ENCODE data around the gene C1orf116. TPM values are rescaled to one million over a fixed set of nuclear protein-coding genes. Genes with fewer than 3 reads are reported as not detected.

The C1orf116 gene
- polyA plus RNA-seq, 1 donor from 2014 or later, result not detected

DNA sequence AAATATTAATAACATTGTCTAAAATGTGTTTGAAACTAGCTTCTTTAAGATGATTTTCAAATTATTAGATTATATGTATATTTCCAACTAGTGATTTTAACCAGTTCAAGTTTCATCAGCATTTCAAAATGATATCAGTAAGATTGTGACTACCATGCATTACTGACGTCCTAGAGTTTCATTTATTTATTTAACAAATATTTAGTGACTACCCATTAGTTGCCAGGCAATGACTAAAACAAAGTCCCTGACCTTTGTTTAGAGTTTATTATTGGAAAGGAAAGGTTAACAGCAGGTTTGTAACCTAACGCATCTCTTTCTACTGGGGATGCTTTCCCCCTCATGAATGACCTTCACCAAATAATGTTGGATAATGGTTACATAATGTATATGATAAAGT, 48.5 kb upstream of the C1orf116 start:
- Histone ChIP-seq H3K4me2 (ENCODE audit: low read length) (no peak overlapping the region), H3F3A (ENCODE audit: insufficient read depth, low read length, poor library complexity, severe bottlenecking) (no peaks in the 10 kb centered on the region), H3K9me3 (ENCODE audit: low read length) (no peaks in the 10 kb centered on the region), H3K36me3 (ENCODE audit: insufficient read depth, low read length) (no peaks in the 10 kb centered on the region), H3K4me3 (ENCODE audit: low read length) (no peak overlapping the region), H3K79me2 (replicated peaks; ENCODE audit: insufficient read depth, low read length) (no peaks in the 10 kb centered on the region), H4K20me1 (ENCODE audit: insufficient read depth) (no peaks in the 10 kb centered on the region), H3K9ac (ENCODE audit: low read length) (no peak overlapping the region), H3K27me3 (ENCODE audit: insufficient read depth, low read depth, low read length) (no peaks in the 10 kb centered on the region), H2AFZ (ENCODE audit: low read depth, low read length) (no peak overlapping the region), H3K9me2 (ENCODE audit: insufficient read depth, low read length) (no peaks in the 10 kb centered on the region), H3K27ac (ENCODE audit: low read length) (no peak overlapping the region)
- TF ChIP-seq TAF1 (IDR thresholded peaks at IDR 0.05; ENCODE audit: low read depth), result no peak
- TF ChIP-seq SMC3 (conservative IDR thresholded peaks at IDR 0.05; ENCODE audit: poor library complexity), result no peak
- TF ChIP-seq, protein P1, sequence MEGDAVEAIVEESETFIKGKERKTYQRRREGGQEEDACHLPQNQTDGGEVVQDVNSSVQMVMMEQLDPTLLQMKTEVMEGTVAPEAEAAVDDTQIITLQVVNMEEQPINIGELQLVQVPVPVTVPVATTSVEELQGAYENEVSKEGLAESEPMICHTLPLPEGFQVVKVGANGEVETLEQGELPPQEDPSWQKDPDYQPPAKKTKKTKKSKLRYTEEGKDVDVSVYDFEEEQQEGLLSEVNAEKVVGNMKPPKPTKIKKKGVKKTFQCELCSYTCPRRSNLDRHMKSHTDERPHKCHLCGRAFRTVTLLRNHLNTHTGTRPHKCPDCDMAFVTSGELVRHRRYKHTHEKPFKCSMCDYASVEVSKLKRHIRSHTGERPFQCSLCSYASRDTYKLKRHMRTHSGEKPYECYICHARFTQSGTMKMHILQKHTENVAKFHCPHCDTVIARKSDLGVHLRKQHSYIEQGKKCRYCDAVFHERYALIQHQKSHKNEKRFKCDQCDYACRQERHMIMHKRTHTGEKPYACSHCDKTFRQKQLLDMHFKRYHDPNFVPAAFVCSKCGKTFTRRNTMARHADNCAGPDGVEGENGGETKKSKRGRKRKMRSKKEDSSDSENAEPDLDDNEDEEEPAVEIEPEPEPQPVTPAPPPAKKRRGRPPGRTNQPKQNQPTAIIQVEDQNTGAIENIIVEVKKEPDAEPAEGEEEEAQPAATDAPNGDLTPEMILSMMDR (IDR thresholded peaks at IDR 0.05; ENCODE audit: poor library complexity, severe bottlenecking), result no peak
- TF ChIP-seq POLR2AphosphoS5 (IDR thresholded peaks at IDR 0.05), result no peak
- TF ChIP-seq EZH2 (IDR thresholded peaks at IDR 0.05; ENCODE audit: borderline replicate concordance, insufficient read depth, low read length, poor library complexity, severe bottlenecking), result no peak
- no peak for TF ChIP-seq MXI1 (conservative IDR thresholded peaks at IDR 0.05; ENCODE audit: poor library complexity, severe bottlenecking)
- no peak for TF ChIP-seq EP300 (conservative IDR thresholded peaks at IDR 0.05; ENCODE audit: poor library complexity, severe bottlenecking)
- no peak for TF ChIP-seq RAD21 (conservative IDR thresholded peaks at IDR 0.05)
- TF ChIP-seq, protein P2, sequence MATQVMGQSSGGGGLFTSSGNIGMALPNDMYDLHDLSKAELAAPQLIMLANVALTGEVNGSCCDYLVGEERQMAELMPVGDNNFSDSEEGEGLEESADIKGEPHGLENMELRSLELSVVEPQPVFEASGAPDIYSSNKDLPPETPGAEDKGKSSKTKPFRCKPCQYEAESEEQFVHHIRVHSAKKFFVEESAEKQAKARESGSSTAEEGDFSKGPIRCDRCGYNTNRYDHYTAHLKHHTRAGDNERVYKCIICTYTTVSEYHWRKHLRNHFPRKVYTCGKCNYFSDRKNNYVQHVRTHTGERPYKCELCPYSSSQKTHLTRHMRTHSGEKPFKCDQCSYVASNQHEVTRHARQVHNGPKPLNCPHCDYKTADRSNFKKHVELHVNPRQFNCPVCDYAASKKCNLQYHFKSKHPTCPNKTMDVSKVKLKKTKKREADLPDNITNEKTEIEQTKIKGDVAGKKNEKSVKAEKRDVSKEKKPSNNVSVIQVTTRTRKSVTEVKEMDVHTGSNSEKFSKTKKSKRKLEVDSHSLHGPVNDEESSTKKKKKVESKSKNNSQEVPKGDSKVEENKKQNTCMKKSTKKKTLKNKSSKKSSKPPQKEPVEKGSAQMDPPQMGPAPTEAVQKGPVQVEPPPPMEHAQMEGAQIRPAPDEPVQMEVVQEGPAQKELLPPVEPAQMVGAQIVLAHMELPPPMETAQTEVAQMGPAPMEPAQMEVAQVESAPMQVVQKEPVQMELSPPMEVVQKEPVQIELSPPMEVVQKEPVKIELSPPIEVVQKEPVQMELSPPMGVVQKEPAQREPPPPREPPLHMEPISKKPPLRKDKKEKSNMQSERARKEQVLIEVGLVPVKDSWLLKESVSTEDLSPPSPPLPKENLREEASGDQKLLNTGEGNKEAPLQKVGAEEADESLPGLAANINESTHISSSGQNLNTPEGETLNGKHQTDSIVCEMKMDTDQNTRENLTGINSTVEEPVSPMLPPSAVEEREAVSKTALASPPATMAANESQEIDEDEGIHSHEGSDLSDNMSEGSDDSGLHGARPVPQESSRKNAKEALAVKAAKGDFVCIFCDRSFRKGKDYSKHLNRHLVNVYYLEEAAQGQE (IDR thresholded peaks at IDR 0.05; ENCODE audit: borderline replicate concordance), result no peak

DNA sequence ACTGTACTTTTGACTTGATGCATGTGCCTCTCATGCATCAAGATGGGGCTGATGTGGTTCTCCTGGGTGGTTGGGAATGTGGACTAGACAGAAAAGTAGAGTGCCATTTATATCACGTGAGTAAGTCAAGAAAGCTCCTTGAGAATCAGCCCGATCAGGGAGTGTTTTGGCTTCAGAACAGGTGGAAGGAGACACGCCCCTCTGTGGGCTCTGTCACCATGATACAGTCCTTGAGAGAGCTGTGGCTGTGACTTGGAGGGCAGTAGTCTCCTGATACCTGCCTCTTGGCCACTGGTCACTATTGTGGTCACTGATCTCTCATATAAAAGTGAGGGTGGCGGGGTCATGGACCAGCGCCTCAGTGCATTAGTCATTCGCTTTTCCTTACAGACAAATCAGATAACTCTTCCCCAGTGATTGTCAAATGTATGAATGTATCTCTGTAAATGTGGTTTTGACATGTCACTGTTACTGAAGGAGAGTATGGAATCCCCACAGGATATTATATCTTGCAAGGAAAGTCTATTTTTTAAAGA, 47.2 kb upstream of the C1orf116 start:
- TF ChIP-seq SMC3 (conservative IDR thresholded peaks at IDR 0.05; ENCODE audit: poor library complexity) (no peak), POLR2AphosphoS5 (IDR thresholded peaks at IDR 0.05) (no peak), RAD21 (conservative IDR thresholded peaks at IDR 0.05) (no peak), EZH2 (IDR thresholded peaks at IDR 0.05; ENCODE audit: borderline replicate concordance, insufficient read depth, low read length, poor library complexity, severe bottlenecking) (no peak), TAF1 (IDR thresholded peaks at IDR 0.05; ENCODE audit: low read depth) (no peak), MXI1 (conservative IDR thresholded peaks at IDR 0.05; ENCODE audit: poor library complexity, severe bottlenecking) (no peak), EP300 (conservative IDR thresholded peaks at IDR 0.05; ENCODE audit: poor library complexity, severe bottlenecking) (no peak)
- TF ChIP-seq, protein P1 (IDR thresholded peaks at IDR 0.05; ENCODE audit: poor library complexity, severe bottlenecking), result no peak
- TF ChIP-seq, protein P2 (IDR thresholded peaks at IDR 0.05; ENCODE audit: borderline replicate concordance), result no peak
- Histone ChIP-seq H3K27ac (ENCODE audit: low read length) (no peak overlapping the region), H3K9me2 (ENCODE audit: insufficient read depth, low read length) (no peaks in the 10 kb centered on the region), H3K9ac (ENCODE audit: low read length) (no peak overlapping the region), H4K20me1 (ENCODE audit: insufficient read depth) (no peaks in the 10 kb centered on the region), H2AFZ (ENCODE audit: low read depth, low read length) (no peak overlapping the region), H3K27me3 (ENCODE audit: insufficient read depth, low read depth, low read length) (no peaks in the 10 kb centered on the region), H3K4me2 (ENCODE audit: low read length) (no peak overlapping the region), H3K9me3 (ENCODE audit: low read length) (no peaks in the 10 kb centered on the region), H3K36me3 (ENCODE audit: insufficient read depth, low read length) (no peaks in the 10 kb centered on the region), H3F3A (ENCODE audit: insufficient read depth, low read length, poor library complexity, severe bottlenecking) (no peaks in the 10 kb centered on the region), H3K4me3 (ENCODE audit: low read length) (no peak overlapping the region), H3K79me2 (replicated peaks; ENCODE audit: insufficient read depth, low read length) (no peaks in the 10 kb centered on the region)

All from neural cell (in vitro differentiated cells).